ENCODE results near the gene SORT1. TPM values are rescaled to one million over a fixed set of nuclear protein-coding genes. Genes with fewer than 3 reads are reported as not detected.

The SORT1 gene
- polyA plus RNA-seq, 1 donor from 2014 or later = 33.3 TPM

GRCh38 chr1:109277434-109278204 is 120.1 kb downstream of the SORT1 start:
- Histone ChIP-seq H4K20me1 (ENCODE audit: insufficient read depth) (no peaks in the 10 kb centered on the region), H3K4me3 (ENCODE audit: low read length) (no peak overlapping the region), H3K36me3 (ENCODE audit: insufficient read depth, low read length) (no peaks in the 10 kb centered on the region), H3K27me3 (ENCODE audit: insufficient read depth, low read depth, low read length) (no peaks in the 10 kb centered on the region), H3K9me2 (ENCODE audit: insufficient read depth, low read length) (no peaks in the 10 kb centered on the region), H2AFZ (ENCODE audit: low read depth, low read length) (no peak overlapping the region), H3K79me2 (replicated peaks; ENCODE audit: insufficient read depth, low read length) (peaks cover 5% of the 10 kb centered on the region), H3K9me3 (ENCODE audit: low read length) (no peaks in the 10 kb centered on the region), H3K9ac (ENCODE audit: low read length) (peak overlapping the region; percentile 5), H3K4me2 (ENCODE audit: low read length) (no peak overlapping the region), H3F3A (ENCODE audit: insufficient read depth, low read length, poor library complexity, severe bottlenecking) (no peaks in the 10 kb centered on the region), H3K27ac (ENCODE audit: low read length) (no peak overlapping the region)
- TF ChIP-seq EZH2 (IDR thresholded peaks at IDR 0.05; ENCODE audit: borderline replicate concordance, insufficient read depth, low read length, poor library complexity, severe bottlenecking) (no peak), CTCF (IDR thresholded peaks at IDR 0.05; ENCODE audit: poor library complexity, severe bottlenecking) (peak; percentile 90), POLR2AphosphoS5 (IDR thresholded peaks at IDR 0.05) (no peak), SMC3 (conservative IDR thresholded peaks at IDR 0.05; ENCODE audit: poor library complexity) (peak; percentile 94), REST (IDR thresholded peaks at IDR 0.05; ENCODE audit: borderline replicate concordance) (no peak), RAD21 (conservative IDR thresholded peaks at IDR 0.05) (peak; percentile 77), EP300 (conservative IDR thresholded peaks at IDR 0.05; ENCODE audit: poor library complexity, severe bottlenecking) (no peak), TAF1 (IDR thresholded peaks at IDR 0.05; ENCODE audit: low read depth) (no peak)

- Histone ChIP-seq H3F3A (ENCODE audit: insufficient read depth, low read length, poor library complexity, severe bottlenecking) (no peaks in the 10 kb centered on the region), H3K79me2 (replicated peaks; ENCODE audit: insufficient read depth, low read length) (no peaks in the 10 kb centered on the region), H3K27me3 (ENCODE audit: insufficient read depth, low read depth, low read length) (no peaks in the 10 kb centered on the region), H4K20me1 (ENCODE audit: insufficient read depth) (no peaks in the 10 kb centered on the region), H3K27ac (ENCODE audit: low read length) (no peak overlapping the region), H3K36me3 (ENCODE audit: insufficient read depth, low read length) (no peaks in the 10 kb centered on the region), H2AFZ (ENCODE audit: low read depth, low read length) (no peak overlapping the region), H3K9ac (ENCODE audit: low read length) (no peak overlapping the region), H3K9me2 (ENCODE audit: insufficient read depth, low read length) (no peaks in the 10 kb centered on the region), H3K4me2 (ENCODE audit: low read length) (no peak overlapping the region), H3K4me3 (ENCODE audit: low read length) (no peak overlapping the region), H3K9me3 (ENCODE audit: low read length) (no peaks in the 10 kb centered on the region)
- TF ChIP-seq POLR2AphosphoS5 (IDR thresholded peaks at IDR 0.05) (no peak), SMC3 (conservative IDR thresholded peaks at IDR 0.05; ENCODE audit: poor library complexity) (no peak), CTCF (IDR thresholded peaks at IDR 0.05; ENCODE audit: poor library complexity, severe bottlenecking) (no peak), EP300 (conservative IDR thresholded peaks at IDR 0.05; ENCODE audit: poor library complexity, severe bottlenecking) (no peak), TAF1 (IDR thresholded peaks at IDR 0.05; ENCODE audit: low read depth) (no peak), EZH2 (IDR thresholded peaks at IDR 0.05; ENCODE audit: borderline replicate concordance, insufficient read depth, low read length, poor library complexity, severe bottlenecking) (no peak), REST (IDR thresholded peaks at IDR 0.05; ENCODE audit: borderline replicate concordance) (no peak), RAD21 (conservative IDR thresholded peaks at IDR 0.05) (no peak), MXI1 (conservative IDR thresholded peaks at IDR 0.05; ENCODE audit: poor library complexity, severe bottlenecking) (no peak)
Observed at GRCh38 chr1:109275706-109276345, 121.9 kb downstream of the SORT1 start.
